DND-41 (cell line): ENCODE measurements around the gene GCN1.

ENCODE experiments used
- EZH2 ChIP-seq: IDR thresholded peaks from 3 replicates; pipeline ENCODE4 v1.6.1; 2012; ENCODE audit warnings: borderline replicate concordance, low read depth, mild to moderate bottlenecking, moderate library complexity, low read length, inconsistent platforms; ENCODE audit not compliant: severe bottlenecking
- TF ChIP-seq, protein P1 (sequence below): IDR thresholded peaks from 2 replicates; pipeline ENCODE4 v1.5.1; 2012; ENCODE audit warnings: borderline replicate concordance, low read length, moderate library complexity, mild to moderate bottlenecking; ENCODE audit not compliant: poor library complexity, severe bottlenecking; ENCODE audit errors: extremely low read depth

DNA sequence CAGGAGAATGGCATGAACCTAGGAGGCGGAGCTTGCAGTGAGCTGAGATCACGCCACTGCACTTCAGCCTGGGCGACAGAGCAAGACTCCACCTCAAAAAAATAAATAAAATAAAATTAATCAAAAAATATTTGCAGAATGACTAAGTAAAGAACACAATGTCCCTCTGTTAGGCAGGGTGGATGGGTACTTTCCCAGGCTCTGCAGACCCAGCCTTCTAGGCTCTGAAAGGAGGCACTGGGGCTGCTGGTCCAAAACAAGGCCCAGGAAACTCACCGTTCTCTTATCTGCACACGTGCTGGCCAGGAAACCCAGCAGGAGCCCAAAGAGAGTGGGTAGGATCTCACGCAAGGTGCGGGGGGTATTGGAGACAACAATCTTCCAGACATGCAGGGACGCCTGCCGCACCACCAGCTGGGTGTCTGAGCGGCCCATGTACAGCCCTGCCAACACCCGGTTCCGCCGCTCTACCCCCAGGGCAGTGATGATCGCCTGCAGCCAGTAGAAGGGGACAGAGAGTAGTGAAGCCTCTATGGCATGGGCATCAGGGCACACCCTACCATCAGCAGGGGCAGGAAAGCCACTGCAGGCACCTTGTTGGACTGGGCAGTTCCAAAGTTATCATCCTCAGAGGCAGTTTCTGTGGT is 52.2 kb downstream of the GCN1 start:
- TF ChIP-seq, protein P1, sequence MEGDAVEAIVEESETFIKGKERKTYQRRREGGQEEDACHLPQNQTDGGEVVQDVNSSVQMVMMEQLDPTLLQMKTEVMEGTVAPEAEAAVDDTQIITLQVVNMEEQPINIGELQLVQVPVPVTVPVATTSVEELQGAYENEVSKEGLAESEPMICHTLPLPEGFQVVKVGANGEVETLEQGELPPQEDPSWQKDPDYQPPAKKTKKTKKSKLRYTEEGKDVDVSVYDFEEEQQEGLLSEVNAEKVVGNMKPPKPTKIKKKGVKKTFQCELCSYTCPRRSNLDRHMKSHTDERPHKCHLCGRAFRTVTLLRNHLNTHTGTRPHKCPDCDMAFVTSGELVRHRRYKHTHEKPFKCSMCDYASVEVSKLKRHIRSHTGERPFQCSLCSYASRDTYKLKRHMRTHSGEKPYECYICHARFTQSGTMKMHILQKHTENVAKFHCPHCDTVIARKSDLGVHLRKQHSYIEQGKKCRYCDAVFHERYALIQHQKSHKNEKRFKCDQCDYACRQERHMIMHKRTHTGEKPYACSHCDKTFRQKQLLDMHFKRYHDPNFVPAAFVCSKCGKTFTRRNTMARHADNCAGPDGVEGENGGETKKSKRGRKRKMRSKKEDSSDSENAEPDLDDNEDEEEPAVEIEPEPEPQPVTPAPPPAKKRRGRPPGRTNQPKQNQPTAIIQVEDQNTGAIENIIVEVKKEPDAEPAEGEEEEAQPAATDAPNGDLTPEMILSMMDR = no peak
- no peak for TF ChIP-seq EZH2
